ENCODE results near the gene ARID1B.

Gene ARID1B

GRCh38 chr6:157151029-157151428, 373.9 kb downstream of the ARID1B start:
- Histone ChIP-seq H3K9me3 (ENCODE audit: control insufficient read depth, low read length) (no peaks in the 10 kb centered on the region), H3K27me3 (ENCODE audit: control insufficient read depth, insufficient read depth, low read length, poor library complexity, severe bottlenecking) (no peaks in the 10 kb centered on the region), H3K27ac (ENCODE audit: insufficient read depth, low read depth, low read length, poor library complexity, severe bottlenecking) (no peak overlapping the region), H3K4me1 (ENCODE audit: control insufficient read depth, insufficient read depth, low read length) (no peaks in the 10 kb centered on the region), H3K36me3 (ENCODE audit: control insufficient read depth, insufficient read depth, low read length) (peaks cover 12% of the 10 kb centered on the region), H3K4me3 (ENCODE audit: insufficient read depth, low read depth, low read length) (no peak overlapping the region)
- WGBS, 2 experiments, result 96 to 97% methylated on average over 11 of the region's 11 CpGs

DNA sequence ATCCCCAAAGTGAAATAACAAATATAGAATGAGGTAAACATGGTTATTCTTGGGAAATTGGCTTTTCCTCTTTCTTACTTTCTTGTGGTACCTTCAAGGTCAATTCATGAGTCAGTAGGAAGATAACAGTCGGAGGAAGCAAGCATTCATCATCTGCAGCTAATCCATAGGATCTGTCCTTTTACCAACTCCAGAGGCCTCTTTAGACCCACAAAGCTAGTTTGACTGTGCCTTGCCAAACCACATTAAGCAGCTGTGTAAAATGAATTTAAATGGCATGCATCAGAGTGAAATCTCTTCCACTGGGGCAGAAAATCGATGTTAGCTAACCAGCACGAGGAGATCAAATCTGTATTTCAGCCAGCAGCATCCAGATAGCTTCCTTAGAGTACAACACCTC, 374.8 kb downstream of the ARID1B start:
- 91 to 92% methylated on average over 3 of the region's 3 CpGs for WGBS, 2 experiments
- Histone ChIP-seq H3K27ac (ENCODE audit: insufficient read depth, low read depth, low read length, poor library complexity, severe bottlenecking) (no peak overlapping the region), H3K36me3 (ENCODE audit: control insufficient read depth, insufficient read depth, low read length) (peaks cover 12% of the 10 kb centered on the region), H3K4me3 (ENCODE audit: insufficient read depth, low read depth, low read length) (no peak overlapping the region), H3K9me3 (ENCODE audit: control insufficient read depth, low read length) (no peaks in the 10 kb centered on the region), H3K4me1 (ENCODE audit: control insufficient read depth, insufficient read depth, low read length) (no peaks in the 10 kb centered on the region), H3K27me3 (ENCODE audit: control insufficient read depth, insufficient read depth, low read length, poor library complexity, severe bottlenecking) (no peaks in the 10 kb centered on the region)

GRCh38 chr6:157152556-157152955, 375.4 kb downstream of the ARID1B start:
- Histone ChIP-seq H3K4me1 (ENCODE audit: control insufficient read depth, insufficient read depth, low read length) (no peaks in the 10 kb centered on the region), H3K27ac (ENCODE audit: insufficient read depth, low read depth, low read length, poor library complexity, severe bottlenecking) (no peak overlapping the region), H3K36me3 (ENCODE audit: control insufficient read depth, insufficient read depth, low read length) (peaks cover 12% of the 10 kb centered on the region), H3K27me3 (ENCODE audit: control insufficient read depth, insufficient read depth, low read length, poor library complexity, severe bottlenecking) (no peaks in the 10 kb centered on the region), H3K4me3 (ENCODE audit: insufficient read depth, low read depth, low read length) (no peak overlapping the region), H3K9me3 (ENCODE audit: control insufficient read depth, low read length) (no peaks in the 10 kb centered on the region)
- 92 to 94% methylated on average over 3 of the region's 3 CpGs for WGBS, 2 experiments

GRCh38 chr6:157155804-157156203, 378.6 kb downstream of the ARID1B start:
- 89 to 93% methylated on average over 3 of the region's 3 CpGs for WGBS, 2 experiments
- Histone ChIP-seq H3K36me3 (ENCODE audit: control insufficient read depth, insufficient read depth, low read length) (no peaks in the 10 kb centered on the region), H3K27ac (ENCODE audit: insufficient read depth, low read depth, low read length, poor library complexity, severe bottlenecking) (no peak overlapping the region), H3K9me3 (ENCODE audit: control insufficient read depth, low read length) (no peaks in the 10 kb centered on the region), H3K27me3 (ENCODE audit: control insufficient read depth, insufficient read depth, low read length, poor library complexity, severe bottlenecking) (no peaks in the 10 kb centered on the region), H3K4me3 (ENCODE audit: insufficient read depth, low read depth, low read length) (no peak overlapping the region), H3K4me1 (ENCODE audit: control insufficient read depth, insufficient read depth, low read length) (no peaks in the 10 kb centered on the region)

DNA sequence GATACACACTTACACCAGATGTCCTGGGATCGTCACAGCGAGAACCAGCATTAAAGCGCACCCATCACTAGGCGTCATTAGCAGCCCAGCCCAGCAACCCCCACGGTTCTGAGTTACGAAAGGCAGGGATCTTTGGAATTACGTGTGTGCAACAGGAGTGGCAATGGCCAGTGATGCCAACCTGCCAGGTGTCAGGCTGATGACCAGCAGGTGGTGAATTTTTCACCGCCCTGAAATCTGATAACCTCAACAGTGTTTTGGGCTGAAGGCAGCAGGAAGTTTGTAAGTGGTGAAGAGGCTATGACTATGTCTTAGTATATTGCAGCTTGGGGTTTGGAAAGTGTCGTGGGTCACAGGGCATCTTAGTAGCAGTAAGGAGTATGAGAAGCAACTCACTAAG, 380.1 kb downstream of the ARID1B start:
- Histone ChIP-seq H3K4me3 (ENCODE audit: insufficient read depth, low read depth, low read length) (no peak overlapping the region), H3K27me3 (ENCODE audit: control insufficient read depth, insufficient read depth, low read length, poor library complexity, severe bottlenecking) (no peaks in the 10 kb centered on the region), H3K27ac (ENCODE audit: insufficient read depth, low read depth, low read length, poor library complexity, severe bottlenecking) (no peak overlapping the region), H3K9me3 (ENCODE audit: control insufficient read depth, low read length) (no peaks in the 10 kb centered on the region), H3K36me3 (ENCODE audit: control insufficient read depth, insufficient read depth, low read length) (no peaks in the 10 kb centered on the region), H3K4me1 (ENCODE audit: control insufficient read depth, insufficient read depth, low read length) (peaks cover 4% of the 10 kb centered on the region)
- WGBS, 2 experiments, result 95% methylated on average over 9 of the region's 9 CpGs

- Histone ChIP-seq H3K4me3 (ENCODE audit: insufficient read depth, low read depth, low read length) (no peak overlapping the region), H3K27ac (ENCODE audit: insufficient read depth, low read depth, low read length, poor library complexity, severe bottlenecking) (no peak overlapping the region), H3K9me3 (ENCODE audit: control insufficient read depth, low read length) (no peaks in the 10 kb centered on the region), H3K4me1 (ENCODE audit: control insufficient read depth, insufficient read depth, low read length) (peaks cover 10% of the 10 kb centered on the region), H3K27me3 (ENCODE audit: control insufficient read depth, insufficient read depth, low read length, poor library complexity, severe bottlenecking) (no peaks in the 10 kb centered on the region), H3K36me3 (ENCODE audit: control insufficient read depth, insufficient read depth, low read length) (no peaks in the 10 kb centered on the region)
- WGBS, 2 experiments, result 87 to 89% methylated on average over 4 of the region's 4 CpGs
These were observed 381.3 kb downstream of the ARID1B start for GRCh38 chr6:157158456-157158855.

- 77 to 81% methylated on average over 3 of the region's 3 CpGs for WGBS, 2 experiments
- Histone ChIP-seq H3K27ac (ENCODE audit: insufficient read depth, low read depth, low read length, poor library complexity, severe bottlenecking) (no peak overlapping the region), H3K36me3 (ENCODE audit: control insufficient read depth, insufficient read depth, low read length) (no peaks in the 10 kb centered on the region), H3K4me1 (ENCODE audit: control insufficient read depth, insufficient read depth, low read length) (peaks cover 10% of the 10 kb centered on the region), H3K9me3 (ENCODE audit: control insufficient read depth, low read length) (no peaks in the 10 kb centered on the region), H3K27me3 (ENCODE audit: control insufficient read depth, insufficient read depth, low read length, poor library complexity, severe bottlenecking) (no peaks in the 10 kb centered on the region), H3K4me3 (ENCODE audit: insufficient read depth, low read depth, low read length) (no peak overlapping the region)
These were observed 381.7 kb downstream of the ARID1B start for GRCh38 chr6:157158897-157159296.

DNA sequence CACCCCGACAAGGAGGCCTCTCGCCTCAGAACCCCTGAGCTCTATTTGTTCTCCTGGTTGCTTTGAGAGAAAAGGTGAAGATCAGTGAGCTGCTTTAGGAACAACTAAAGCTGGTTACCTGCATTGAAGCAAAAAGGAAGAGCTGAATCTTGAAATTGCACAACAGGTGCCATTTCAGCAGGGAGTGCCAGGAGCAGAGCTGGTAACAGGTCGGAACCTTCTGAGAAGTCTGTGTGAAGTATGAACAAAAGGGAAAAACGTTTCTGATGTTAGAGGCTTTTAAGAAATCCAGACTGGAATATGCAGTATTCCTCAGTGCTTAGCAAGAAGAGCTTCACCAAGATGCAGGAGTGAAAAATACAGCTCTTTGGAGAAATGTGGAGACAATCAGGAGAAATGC, 382.2 kb downstream of the ARID1B start:
- peaks cover 10% of the 10 kb centered on the region for H3K4me1 ChIP-seq (ENCODE audit: control insufficient read depth, insufficient read depth, low read length)
- H3K27ac ChIP-seq (ENCODE audit: insufficient read depth, low read depth, low read length, poor library complexity, severe bottlenecking), result no peak overlapping the region
- no peaks in the 10 kb centered on the region for H3K27me3 ChIP-seq (ENCODE audit: control insufficient read depth, insufficient read depth, low read length, poor library complexity, severe bottlenecking)
- H3K36me3 ChIP-seq (ENCODE audit: control insufficient read depth, insufficient read depth, low read length), result peaks cover 3% of the 10 kb centered on the region
- H3K4me3 ChIP-seq (ENCODE audit: insufficient read depth, low read depth, low read length), result no peak overlapping the region
- H3K9me3 ChIP-seq (ENCODE audit: control insufficient read depth, low read length), result no peaks in the 10 kb centered on the region
- WGBS, 2 experiments, result 88% methylated on average over 4 of the region's 4 CpGs

GRCh38 chr6:157161912-157162311, 384.7 kb downstream of the ARID1B start:
- Histone ChIP-seq H3K4me3 (ENCODE audit: insufficient read depth, low read depth, low read length) (no peak overlapping the region), H3K27me3 (ENCODE audit: control insufficient read depth, insufficient read depth, low read length, poor library complexity, severe bottlenecking) (no peaks in the 10 kb centered on the region), H3K27ac (ENCODE audit: insufficient read depth, low read depth, low read length, poor library complexity, severe bottlenecking) (no peak overlapping the region), H3K4me1 (ENCODE audit: control insufficient read depth, insufficient read depth, low read length) (peaks cover 10% of the 10 kb centered on the region), H3K9me3 (ENCODE audit: control insufficient read depth, low read length) (no peaks in the 10 kb centered on the region), H3K36me3 (ENCODE audit: control insufficient read depth, insufficient read depth, low read length) (peaks cover 4% of the 10 kb centered on the region)
- WGBS, 2 experiments, result 89 to 96% methylated on average over 3 to 4 of the region's 4 CpGs

DNA sequence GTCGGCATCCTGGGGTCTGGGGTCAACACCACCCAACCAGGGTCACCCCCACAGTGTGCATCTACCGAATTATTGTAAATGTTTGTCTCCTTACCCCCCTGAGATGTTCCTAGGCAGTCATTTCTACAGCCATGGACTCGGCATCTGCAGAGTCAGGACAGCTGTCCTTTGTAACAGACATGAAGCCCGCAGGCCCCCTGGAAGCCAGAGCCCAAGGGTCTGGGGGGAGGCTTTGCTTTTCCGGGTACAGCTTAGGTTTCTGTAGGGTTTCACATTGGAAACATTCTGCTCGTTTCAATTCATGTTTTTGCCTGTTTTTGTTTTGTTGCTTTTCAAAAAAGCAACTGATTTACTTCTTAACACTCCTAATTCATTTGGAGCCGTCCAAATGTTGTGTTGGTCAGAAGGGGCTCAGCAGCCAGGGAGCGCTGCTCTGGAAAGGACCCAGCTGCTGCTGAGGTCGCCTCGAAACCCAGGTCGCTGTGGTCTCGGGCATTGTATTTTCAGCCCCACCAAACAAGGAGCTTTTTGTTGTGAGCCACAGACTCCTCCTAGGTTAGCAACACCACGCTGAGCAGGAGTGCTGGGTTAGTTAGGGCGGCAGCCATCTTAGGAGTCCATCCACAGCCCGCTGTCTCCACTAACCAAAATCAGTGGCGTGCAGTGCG, 385.7 kb downstream of the ARID1B start:
- Histone ChIP-seq H3K4me1 (ENCODE audit: control insufficient read depth, insufficient read depth, low read length) (peaks cover 10% of the 10 kb centered on the region), H3K4me3 (ENCODE audit: insufficient read depth, low read depth, low read length) (no peak overlapping the region), H3K27me3 (ENCODE audit: control insufficient read depth, insufficient read depth, low read length, poor library complexity, severe bottlenecking) (no peaks in the 10 kb centered on the region), H3K9me3 (ENCODE audit: control insufficient read depth, low read length) (no peaks in the 10 kb centered on the region), H3K36me3 (ENCODE audit: control insufficient read depth, insufficient read depth, low read length) (peaks cover 6% of the 10 kb centered on the region), H3K27ac (ENCODE audit: insufficient read depth, low read depth, low read length, poor library complexity, severe bottlenecking) (peak overlapping the region; percentile 71)
- WGBS, 2 experiments, result 69% methylated on average over 17 of the region's 17 CpGs

All from ectodermal cell (in vitro differentiated cells).